GM12872 (cell line): ENCODE data around the gene THUMPD2.

Experiments used
- TF ChIP-seq, protein P1 (sequence below): IDR thresholded peaks from 3 replicates; pipeline ENCODE4 v1.5.1; 2011; ENCODE audit warnings: low read depth, mild to moderate bottlenecking, low read length, moderate library complexity; ENCODE audit not compliant: insufficient read depth

The THUMPD2 gene

DNA sequence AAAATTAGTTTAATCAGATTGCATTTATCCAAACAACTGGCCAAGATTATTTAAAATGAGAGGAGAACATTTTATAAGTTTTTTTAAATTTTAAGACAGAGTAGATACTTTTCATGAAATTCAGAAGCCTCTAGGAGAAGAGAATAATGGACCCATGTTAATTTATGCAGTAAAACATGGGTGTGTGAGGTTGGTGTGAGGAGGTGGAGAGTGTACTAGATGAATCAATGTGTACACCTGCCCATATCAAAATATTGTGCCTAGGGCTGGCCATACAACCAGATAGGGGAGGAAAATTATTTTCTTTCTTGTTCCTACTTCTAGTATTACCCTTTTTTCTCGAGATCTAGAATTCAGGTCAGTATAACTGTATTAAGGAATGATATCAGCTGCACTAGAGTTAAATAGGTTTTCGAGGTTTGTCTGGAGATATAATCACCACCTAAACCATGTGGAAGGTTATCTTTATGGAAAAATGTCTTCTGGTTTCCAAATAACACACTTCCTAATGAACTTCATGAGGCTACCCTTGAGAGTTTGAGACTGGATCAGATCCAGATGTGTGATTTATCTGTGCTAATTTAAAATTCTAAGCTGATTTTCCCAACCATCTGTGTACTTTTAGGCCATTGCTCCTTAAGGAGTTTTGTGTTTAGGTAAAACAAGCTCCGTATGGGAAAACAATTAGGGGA is 75.7 kb downstream of the THUMPD2 start:
- TF ChIP-seq, protein P1, sequence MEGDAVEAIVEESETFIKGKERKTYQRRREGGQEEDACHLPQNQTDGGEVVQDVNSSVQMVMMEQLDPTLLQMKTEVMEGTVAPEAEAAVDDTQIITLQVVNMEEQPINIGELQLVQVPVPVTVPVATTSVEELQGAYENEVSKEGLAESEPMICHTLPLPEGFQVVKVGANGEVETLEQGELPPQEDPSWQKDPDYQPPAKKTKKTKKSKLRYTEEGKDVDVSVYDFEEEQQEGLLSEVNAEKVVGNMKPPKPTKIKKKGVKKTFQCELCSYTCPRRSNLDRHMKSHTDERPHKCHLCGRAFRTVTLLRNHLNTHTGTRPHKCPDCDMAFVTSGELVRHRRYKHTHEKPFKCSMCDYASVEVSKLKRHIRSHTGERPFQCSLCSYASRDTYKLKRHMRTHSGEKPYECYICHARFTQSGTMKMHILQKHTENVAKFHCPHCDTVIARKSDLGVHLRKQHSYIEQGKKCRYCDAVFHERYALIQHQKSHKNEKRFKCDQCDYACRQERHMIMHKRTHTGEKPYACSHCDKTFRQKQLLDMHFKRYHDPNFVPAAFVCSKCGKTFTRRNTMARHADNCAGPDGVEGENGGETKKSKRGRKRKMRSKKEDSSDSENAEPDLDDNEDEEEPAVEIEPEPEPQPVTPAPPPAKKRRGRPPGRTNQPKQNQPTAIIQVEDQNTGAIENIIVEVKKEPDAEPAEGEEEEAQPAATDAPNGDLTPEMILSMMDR, result no peak

DNA sequence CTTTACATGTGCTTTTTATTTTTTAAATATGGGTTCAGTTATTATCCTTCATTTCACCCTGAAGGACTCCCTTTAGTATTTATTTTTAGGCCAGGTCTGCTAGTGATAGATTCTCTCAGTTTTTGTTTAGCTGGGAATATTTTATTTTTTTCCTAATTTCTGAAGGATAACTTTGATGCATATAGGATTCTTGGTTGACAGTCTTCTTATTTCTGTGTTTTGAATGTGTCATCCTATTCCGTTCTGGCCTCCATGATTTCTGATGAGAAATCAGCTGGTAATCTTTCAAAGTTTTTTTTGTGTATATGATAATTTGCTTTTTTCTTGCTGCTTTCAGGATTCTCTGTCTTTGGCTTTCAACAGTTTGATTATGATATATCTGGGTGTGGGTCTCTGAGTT is 77.9 kb downstream of the THUMPD2 start:
- TF ChIP-seq, protein P1, result no peak

DNA sequence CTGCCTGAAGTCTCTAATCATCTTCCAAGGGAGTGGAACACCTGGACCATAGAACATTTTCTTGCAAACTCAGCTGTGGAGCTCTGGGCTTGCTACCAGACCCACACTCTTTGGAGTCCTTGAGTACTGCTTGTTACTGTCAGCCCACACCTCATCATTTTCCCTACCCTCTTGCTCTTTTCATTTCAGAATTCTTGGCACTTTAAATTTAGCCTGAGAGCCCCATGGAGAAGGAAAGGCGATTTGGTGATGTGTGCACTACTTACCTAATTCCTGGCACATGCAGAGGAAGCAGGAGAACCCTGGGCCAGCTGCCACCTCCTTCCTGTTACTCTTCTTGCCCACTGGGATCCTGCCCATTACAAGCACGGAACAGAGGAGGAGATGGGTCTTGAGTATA is 81.6 kb downstream of the THUMPD2 start:
- TF ChIP-seq, protein P1, result no peak

DNA sequence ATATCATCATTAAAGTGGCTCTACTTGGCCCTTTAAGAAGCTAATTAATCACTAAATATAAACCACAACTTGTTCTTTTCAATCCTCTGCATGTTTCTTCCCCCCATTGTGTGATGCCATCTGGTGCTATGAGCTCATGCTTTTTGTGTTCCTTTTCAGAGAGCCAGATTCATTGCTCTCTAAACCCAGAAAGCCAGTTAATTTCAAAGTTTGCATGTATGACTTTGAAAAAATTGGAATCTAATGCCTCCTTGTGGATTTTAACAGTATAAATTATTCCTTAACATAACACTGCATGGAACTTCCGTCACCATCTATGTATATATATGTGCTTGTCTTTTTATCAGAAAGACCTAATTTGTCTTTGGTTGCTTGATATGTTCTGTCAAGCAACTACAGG is 82.2 kb downstream of the THUMPD2 start:
- TF ChIP-seq, protein P1, result no peak

DNA sequence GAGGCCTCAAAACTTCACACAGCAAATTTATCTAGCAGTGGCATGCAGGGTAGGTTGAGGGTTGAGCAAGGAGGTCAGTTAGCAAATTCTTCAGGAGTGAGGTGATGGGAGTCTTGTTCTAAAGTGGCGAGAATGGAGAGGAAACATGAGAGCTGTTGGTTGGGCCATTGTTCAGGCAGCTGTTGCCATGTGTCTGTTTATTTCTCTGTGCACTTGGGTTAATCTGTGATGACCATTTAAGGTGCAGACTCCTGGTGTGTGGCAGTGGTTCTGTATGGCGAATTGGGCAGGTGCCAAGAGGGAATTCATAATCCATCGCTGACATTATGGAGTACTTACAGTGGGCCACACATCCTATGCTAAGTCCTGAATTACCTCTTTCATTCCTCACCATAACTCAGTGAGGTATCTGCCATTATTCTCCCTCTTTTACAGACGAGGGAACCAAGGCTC is 82.9 kb downstream of the THUMPD2 start:
- TF ChIP-seq, protein P1, result no peak

DNA sequence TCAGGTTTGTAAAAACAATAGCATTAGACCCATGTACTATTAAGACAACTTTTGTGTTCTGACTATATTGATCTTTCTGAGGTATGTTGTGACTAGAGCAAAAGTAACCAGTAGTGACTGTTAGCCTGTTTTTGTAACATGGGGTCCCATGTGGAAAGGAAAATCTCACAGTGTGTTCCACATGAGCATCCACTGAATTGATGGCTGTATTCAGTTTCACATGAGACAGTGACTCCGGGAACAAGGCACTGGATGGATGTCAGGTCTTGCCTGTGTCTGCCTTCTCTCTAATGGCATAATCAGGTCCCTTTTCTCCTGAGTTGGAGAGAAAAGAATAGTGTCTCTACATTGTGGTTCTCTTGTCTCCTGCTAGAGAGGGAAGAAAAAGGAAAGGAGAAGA is 85.8 kb downstream of the THUMPD2 start:
- TF ChIP-seq, protein P1, result no peak

DNA sequence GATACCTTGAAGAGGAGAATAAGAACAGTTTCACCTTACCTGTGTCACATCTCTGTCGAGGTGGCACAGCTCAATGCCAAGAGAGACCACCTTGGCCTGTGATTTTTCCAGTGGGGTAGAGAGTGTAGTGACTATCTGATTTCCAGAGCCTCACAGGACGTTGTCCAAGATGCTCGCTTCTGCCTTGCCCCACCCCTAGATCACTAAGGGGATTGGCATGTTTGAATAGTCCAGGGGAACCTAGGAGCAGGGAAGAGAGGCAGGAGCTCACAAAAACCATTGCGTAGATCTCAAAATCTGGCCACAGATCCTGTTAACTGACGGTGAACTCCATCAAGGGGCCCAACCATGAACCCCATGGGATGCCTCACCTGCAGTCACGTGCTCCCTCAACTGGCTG is 89.2 kb downstream of the THUMPD2 start:
- TF ChIP-seq, protein P1, result no peak
